K562 (cell line): Measurements from ENCODE around the gene COL25A1. TPM values are rescaled to one million over a fixed set of nuclear protein-coding genes. Genes with fewer than 3 reads are reported as not detected.

ENCODE experiments used
- ATAC-seq: fragments of 200-7000 bp; cut with Tn5 transposase; 3 replicates; pipeline ENCODE4 v1.9.1; 2020; ENCODE audit warnings: moderate library complexity
- BruUV-seq: library from RNA; stranded (reverse); fragments of 400-500 nt; replicated peaks from 2 replicates; lab custom pipeline; 2021; lab: Mats Ljungman, UMichigan
- CTCF ChIA-PET: fragments of 300-600 bp; formaldehyde crosslinking; extraction: SDS; loops from one replicate; lab custom pipeline; 2021; ENCODE audit warnings: low intra/inter-chr PET ratio; lab: Yijun Ruan, JAX
- POLR2A ChIA-PET: fragments of 300-600, 350-650 bp; sonication (Branson Sonifier 250); formaldehyde crosslinking; extraction: SDS; loops from one replicate; lab custom pipeline; 2021; ENCODE audit warnings: antibody characterized with exemption, inconsistent platforms; lab: Yijun Ruan, JAX
- DNase-seq, 4 experiments: peaks; one replicate each; pipeline versions ENCODE4 v3.0.0 to v3.0.0-alpha.2; 2011 to 2018; ENCODE audit warnings: low spot score in 3 of 4, mixed read lengths in 3 of 4; ENCODE audit errors: extremely low read depth in 1 of 4
- FAIRE-seq: peaks from 2 replicates; lab custom pipeline; 2011; peaks lifted over from hg19 to GRCh38; lab: Jason Lieb, UNC
- H2AFZ ChIP-seq: 2 replicates; pipeline ENCODE4 v1.6.0; 2011; ENCODE audit warnings: low read depth, low read length, control low read depth, inconsistent platforms
- H3K27ac ChIP-seq: fragments of 200-600 bp; 3 replicates; pipeline ENCODE4 v1.8.0; 2011; ENCODE audit warnings: low read depth, mild to moderate bottlenecking, control low read depth, inconsistent platforms, low read length, moderate library complexity, mixed read lengths; ENCODE audit errors: extremely low read depth
- H3K27me3 ChIP-seq, 2 experiments: fragments of 300-600 bp in 1 of 2; 2 replicates in 1 of 2; 3 replicates in 1 of 2; pipeline versions ENCODE4 v1.6.0 to v1.8.0; 2011; ENCODE audit warnings: inconsistent platforms in 2 of 2, low read length in 2 of 2, mild to moderate bottlenecking in 1 of 2, mixed read lengths in 1 of 2, moderate library complexity in 1 of 2; ENCODE audit not compliant: control insufficient read depth in 2 of 2, insufficient read depth in 2 of 2
- H3K36me3 ChIP-seq: fragments of 300-600 bp; 3 replicates; pipeline ENCODE4 v1.8.0; 2011; ENCODE audit warnings: mild to moderate bottlenecking, low read length, inconsistent platforms; ENCODE audit not compliant: control insufficient read depth, insufficient read depth
- H3K4me1 ChIP-seq, 2 experiments: fragments of 200-600 bp in 1 of 2; replicated peaks in 1 of 2; 2 replicates in 1 of 2; 3 replicates in 1 of 2; pipeline versions ENCODE4 v1.5.1 to v1.8.0; 2011; ENCODE audit warnings: inconsistent platforms in 2 of 2, low read length in 2 of 2, mild to moderate bottlenecking in 1 of 2, mixed read lengths in 1 of 2, moderate library complexity in 1 of 2; ENCODE audit not compliant: control insufficient read depth in 2 of 2, insufficient read depth in 2 of 2
- H3K4me2 ChIP-seq: 2 replicates; pipeline ENCODE4 v1.6.1; 2011; ENCODE audit warnings: low read length, control low read depth, inconsistent platforms, mixed read lengths; ENCODE audit not compliant: insufficient read depth
- H3K4me3 ChIP-seq: fragments of 200-600 bp; sonication (generic), shearing (Covaris generic); 2 replicates; pipeline ENCODE4 v1.5.1; 2016; ENCODE audit warnings: control low read depth, inconsistent platforms
- H3K79me2 ChIP-seq: fragments of 200-600 bp; 3 replicates; pipeline ENCODE4 v1.8.0; 2011; ENCODE audit warnings: low read length, inconsistent platforms; ENCODE audit not compliant: control insufficient read depth, insufficient read depth
- H3K9ac ChIP-seq, 2 experiments: 2 replicates each; pipeline versions ENCODE4 v1.6.0 to v1.6.1; 2011; ENCODE audit warnings: low read depth in 2 of 2, low read length in 2 of 2, control low read depth in 1 of 2, inconsistent platforms in 1 of 2, mild to moderate bottlenecking in 1 of 2, mixed read lengths in 1 of 2; ENCODE audit not compliant: insufficient read depth in 1 of 2
- H3K9me1 ChIP-seq: one replicate; pipeline ENCODE4 v1.6.0; 2011; ENCODE audit warnings: inconsistent platforms, mild to moderate bottlenecking, low read length, moderate library complexity; ENCODE audit not compliant: control insufficient read depth, insufficient read depth
- H3K9me3 ChIP-seq: replicated peaks from 2 replicates; pipeline ENCODE4 v1.5.1; 2011; ENCODE audit warnings: low read depth, low read length, inconsistent platforms; ENCODE audit not compliant: control insufficient read depth, insufficient read depth
- H4K20me1 ChIP-seq: replicated peaks from 2 replicates; pipeline ENCODE4 v1.6.1; 2011; ENCODE audit warnings: low read length, inconsistent platforms, mixed read lengths; ENCODE audit not compliant: control insufficient read depth, insufficient read depth
- ATF1 ChIP-seq, 2 experiments: fragments of 450-650 bp in 1 of 2; IDR thresholded peaks; 2 replicates each; pipeline ENCODE4 v1.6.1; 2016; ENCODE audit warnings: missing compliant biosample characterization in 1 of 2, missing genetic modification characterization in 1 of 2
- ATF7 ChIP-seq: fragments of 450-650 bp; IDR thresholded peaks from 2 replicates; pipeline ENCODE4 v1.7.1; 2014; ENCODE audit warnings: mild to moderate bottlenecking, moderate library complexity
- CBFA2T3 ChIP-seq: fragments of 450-650 bp; IDR thresholded peaks from 2 replicates; pipeline ENCODE4 v1.6.1; 2017
- CCNT2 ChIP-seq: IDR thresholded peaks from 2 replicates; pipeline ENCODE4 v1.6.1; 2011; ENCODE audit warnings: borderline replicate concordance, low read depth, mild to moderate bottlenecking, moderate library complexity, mixed read lengths, low read length; ENCODE audit not compliant: insufficient read length; ENCODE audit errors: extremely low read depth
- DIDO1 ChIP-seq: fragments of 450-650 bp; IDR thresholded peaks from 2 replicates; pipeline ENCODE4 v1.6.1; 2016; ENCODE audit warnings: low read depth, missing biosample characterization, missing genetic modification characterization
- HDAC2 ChIP-seq: fragments of 450-650 bp; IDR thresholded peaks from 2 replicates; pipeline ENCODE4 v1.6.1; 2016; ENCODE audit warnings: mild to moderate bottlenecking
- IRF9 ChIP-seq: fragments of 450-650 bp; IDR thresholded peaks from 2 replicates; pipeline ENCODE4 v1.6.1; 2016; ENCODE audit warnings: missing biosample characterization, missing genetic modification characterization
- MYNN ChIP-seq, 2 experiments: sonication (generic); formaldehyde crosslinking in 1 of 2; IDR thresholded peaks; 2 replicates each; pipeline versions ENCODE4 v1.5.0 to v1.6.1; 2016 to 2020; ENCODE audit warnings: antibody characterized with exemption in 1 of 2, missing genetic modification reagents in 1 of 2
- NEUROD1 ChIP-seq: fragments of 150-350 bp; IDR thresholded peaks from 2 replicates; pipeline ENCODE4 v1.6.1; 2014; ENCODE audit warnings: borderline replicate concordance, low read length, low read depth; ENCODE audit not compliant: partially characterized antibody
- NFIC ChIP-seq: fragments of 450-650 bp; IDR thresholded peaks from 2 replicates; pipeline ENCODE4 v1.6.1; 2017; ENCODE audit warnings: mild to moderate bottlenecking, inconsistent platforms
- POLR2A ChIP-seq: fragments of 450-650 bp; conservative IDR thresholded peaks from 2 replicates; pipeline ENCODE4 v1.6.1; 2016
- PURB ChIP-seq: sonication (generic); formaldehyde crosslinking; IDR thresholded peaks from 2 replicates; pipeline ENCODE4 v1.9.0; 2021; ENCODE audit warnings: low read depth, mild to moderate bottlenecking, missing genetic modification reagents
- RCOR1 ChIP-seq, 2 experiments: IDR thresholded peaks; 2 replicates each; pipeline ENCODE4 v1.6.1; 2012; ENCODE audit warnings: low read depth in 2 of 2, low read length in 2 of 2, borderline replicate concordance in 1 of 2, improper control_type of control experiment in 1 of 2
- TAL1 ChIP-seq: fragments of 450-650 bp; IDR thresholded peaks from 2 replicates; pipeline ENCODE4 v1.6.1; 2016; ENCODE audit warnings: mild to moderate bottlenecking
- TBP ChIP-seq: optimal IDR thresholded peaks from 2 replicates; pipeline ENCODE3; 2011; ENCODE audit warnings: low read depth, low read length, improper control_type of control experiment
- TCF15 ChIP-seq: fragments of 250-450 bp; sonication (Bioruptor Pico); IDR thresholded peaks from 2 replicates; pipeline ENCODE4 v1.8.0; 2022; ENCODE audit warnings: moderate library complexity, mild to moderate bottlenecking, inconsistent platforms
- THAP7 ChIP-seq: fragments of 250-450 bp; sonication (Bioruptor Pico); IDR thresholded peaks from 2 replicates; pipeline ENCODE4 v1.5.0; 2021
- YY1 ChIP-seq, 3 experiments: IDR thresholded peaks; 2 replicates each; pipeline ENCODE4 v1.6.1; 2011; ENCODE audit warnings: low read length in 2 of 3, mild to moderate bottlenecking in 2 of 3, moderate library complexity in 2 of 3, borderline replicate concordance in 1 of 3, control low read depth in 1 of 3, low read depth in 1 of 3; ENCODE audit not compliant: insufficient read depth in 3 of 3, insufficient replicate concordance in 2 of 3, control insufficient read depth in 1 of 3, insufficient read length in 1 of 3; ENCODE audit errors: extremely low read depth in 1 of 3
- ZFX ChIP-seq: sonication (generic); formaldehyde crosslinking; IDR thresholded peaks from 2 replicates; pipeline ENCODE4 v1.8.0; 2022; ENCODE audit warnings: mild to moderate bottlenecking, missing genetic modification reagents, moderate library complexity
- ZNF395 ChIP-seq: fragments of 200-800 bp; sonication (Bioruptor generic); IDR thresholded peaks from 2 replicates; pipeline ENCODE4 v1.6.1; 2017; ENCODE audit warnings: missing genetic modification characterization, missing compliant biosample characterization
- WGBS: fragments of 100-300 bp; shearing (Covaris generic); methylation state at CpG from one replicate; pipeline ENCODE4 v1.1.6; 2016; ENCODE audit warnings: low coverage, mixed read lengths; ENCODE audit not compliant: insufficient coverage; ENCODE audit errors: missing lambda C conversion rate; 5-methylcytosine and 5-hydroxymethylcytosine counted together
- in situ Hi-C: fragments of 300-500 bp; cut with MboI; formaldehyde crosslinking; loops from 4 replicates; pipeline ENCODE4 v1.15.0; 2018; ENCODE audit warnings: inconsistent platforms, mixed read lengths
- intact Hi-C: fragments of 100-400 bp; cut with micrococcal nuclease; formaldehyde crosslinking; loops from 2 replicates; pipeline ENCODE4 v1.14.2; 2022
- polyA plus RNA-seq, 8 experiments: library from polyadenylated mRNA; depleted of rRNA in 4 of 8; stranded (reverse) in 5 of 8; unstranded in 3 of 8; fragments of >200 nt; fragmentation: Nextera tagmentation in 2 of 8; fragmentation: Illumina TruSeq in 1 of 8; extraction: Ambion mirVana in 2 of 8; extraction: Trizol in 1 of 8; gene quantifications; 2 replicates each; pipeline versions ENCODE4 v1.2.1 to v1.2.3, GENCODE V29; 2011 to 2014; ENCODE audit warnings: inconsistent platforms in 1 of 8, missing spikeins in 1 of 8
- total RNA-seq, 7 experiments: library from RNA; depleted of rRNA in 6 of 7; stranded (reverse); fragments of >200 nt in 6 of 7; fragmentation: Illumina TruSeq in 2 of 7; extraction: Trizol in 2 of 7; gene quantifications; 2 replicates each; pipeline versions ENCODE4 v1.2.1 to v1.2.3, GENCODE V29; 2011 to 2021; ENCODE audit warnings: low replicate concordance in 1 of 7

COL25A1 gene
- total and polyA plus RNA-seq, 9 of the 15 experiments (the other 6 are each of a cell fraction or from before 2014, with no cell fraction given), result 0.03 to 0.62 (median 0.27) TPM

GRCh38 chr4:109185548-109185947, 116.9 kb downstream of the COL25A1 start:
- BruUV-seq, result no TSS peak
- Histone ChIP-seq H3K36me3 (no peaks in the 10 kb centered on the region), H3K79me2 (peaks cover 21% of the 10 kb centered on the region; the same call in 2 of the 3 replicates), H3K27ac (peak overlapping the region; percentile 67), H3K4me2 (peak overlapping the region; percentile 58), H4K20me1 (no peaks in the 10 kb centered on the region), H2AFZ (peak overlapping the region; percentile 91), H3K9me3 (no peaks in the 10 kb centered on the region), H3K4me1 (peaks cover 5 to 19% of the 10 kb centered on the region in 2 experiments; a peak in 4 of 5 replicates), H3K9ac (peak overlapping the region; percentile 29 to 73; a peak in 3 of 4 replicates), H3K4me3 (no peak overlapping the region), H3K9me1 (no peaks in the 10 kb centered on the region), H3K27me3 (no peaks in the 10 kb centered on the region)
- ATAC-seq (peak; percentile 88), DNase-seq (peak; percentile 12 to 50 (median 19)), FAIRE-seq (peak; percentile 15)
- POLR2A ChIA-PET, result no interaction called here
- intact Hi-C loops, result no loop called here
- 10% methylated on average over 2 of the region's 2 CpGs for WGBS
- CTCF ChIA-PET, result no interaction called here
- in situ Hi-C loops, result no loop called here
- TF ChIP-seq HDAC2, result 0 out of 2 replicates have a peak, but pooled peaks have one; percentile 35
- TF ChIP-seq YY1 (IDR thresholded peaks at IDR 0.05; ENCODE audit: borderline replicate concordance in 1 of 3, control insufficient read depth in 1 of 3, extremely low read depth in 1 of 3, insufficient read depth in 3 of 3, insufficient read length in 1 of 3, insufficient replicate concordance in 2 of 3, low read depth in 1 of 3, low read length in 2 of 3), result no peak
- TF ChIP-seq RCOR1 (IDR thresholded peaks at IDR 0.05; ENCODE audit: borderline replicate concordance in 1 of 2, low read depth in 2 of 2, low read length in 2 of 2), result peak in 1 of 2 experiments; percentile 19; a peak in 1 of 4 replicates
- TF ChIP-seq ATF1 (CRISPR knock-in tag; IDR thresholded peaks at IDR 0.05), result no peak
- TF ChIP-seq ATF1 (tag; IDR thresholded peaks at IDR 0.05), result peak; percentile 49
- TF ChIP-seq ATF7, result peak; percentile 87
- no peak for TF ChIP-seq IRF9 (tag)
- TF ChIP-seq DIDO1 (tag), result no peak
- TF ChIP-seq CBFA2T3, result peak; percentile 56
- peak; percentile 73 for TF ChIP-seq TBP
- TF ChIP-seq MYNN (IDR thresholded peaks at IDR 0.05), result no peak
- no peak for TF ChIP-seq MYNN (CRISPR knock-in tag; IDR thresholded peaks at IDR 0.05)
- TF ChIP-seq NFIC, result peak; percentile 34; the same call in 1 of the 2 replicates
- TF ChIP-seq THAP7, result no peak
- 0 out of 2 replicates have a peak, but pooled peaks have one; percentile 26 for TF ChIP-seq ZNF395 (CRISPR knock-in tag)
- TF ChIP-seq POLR2A, result no peak; the same call in 1 of the 2 replicates
- TF ChIP-seq TAL1, result peak; percentile 35
- no peak for TF ChIP-seq ZFX
- peak; percentile 33 for TF ChIP-seq NEUROD1
- no peak for TF ChIP-seq PURB (CRISPR knock-in tag)
- no peak for TF ChIP-seq TCF15 (CRISPR knock-in tag)
- TF ChIP-seq CCNT2, result peak; percentile 35
